HepG2 (cell line): ENCODE results near the gene HLA-DOA. TPM values are rescaled to one million over a fixed set of nuclear protein-coding genes. Genes with fewer than 3 reads are reported as not detected.

Experiments
- ARNT ChIP-seq: fragments of 450-650 bp; IDR thresholded peaks from 2 replicates; pipeline ENCODE4 v1.6.1; 2017
- CBX2 ChIP-seq, 2 experiments: fragments of 200-600 bp in 1 of 2; sonication (generic); formaldehyde crosslinking in 1 of 2; IDR thresholded peaks; 2 replicates each; pipeline versions ENCODE4 v1.7.0 to v1.8.1; 2018 to 2022; ENCODE audit warnings: low read depth in 2 of 2, low read length in 1 of 2, mild to moderate bottlenecking in 1 of 2, missing genetic modification reagents in 1 of 2
- HES4 ChIP-seq: sonication (generic); formaldehyde crosslinking; IDR thresholded peaks from 2 replicates; pipeline ENCODE4 v1.9.0; 2021; ENCODE audit warnings: mild to moderate bottlenecking, missing genetic modification reagents, borderline replicate concordance
- HOXA9 ChIP-seq: sonication (generic); formaldehyde crosslinking; IDR thresholded peaks from 2 replicates; pipeline ENCODE4 v1.8.1; 2022; ENCODE audit warnings: missing genetic modification reagents, mild to moderate bottlenecking, moderate library complexity, borderline replicate concordance
- ISL2 ChIP-seq: sonication (generic); formaldehyde crosslinking; IDR thresholded peaks from 2 replicates; pipeline ENCODE4 v1.5.0; 2020; ENCODE audit warnings: missing genetic modification reagents
- MED13 ChIP-seq: sonication (generic); formaldehyde crosslinking; IDR thresholded peaks from 2 replicates; pipeline ENCODE4 v1.5.0; 2020; ENCODE audit warnings: missing genetic modification reagents
- MED8 ChIP-seq: sonication (generic); formaldehyde crosslinking; IDR thresholded peaks from 2 replicates; pipeline ENCODE4 v1.8.1; 2023; ENCODE audit warnings: mild to moderate bottlenecking, missing genetic modification reagents; ENCODE audit not compliant: insufficient replicate concordance
- NRL ChIP-seq: sonication (generic); formaldehyde crosslinking; IDR thresholded peaks from 2 replicates; pipeline ENCODE4 v1.5.0; 2020; ENCODE audit warnings: missing genetic modification reagents, mild to moderate bottlenecking, moderate library complexity, borderline replicate concordance
- PHB2 ChIP-seq: fragments of 450-650 bp; IDR thresholded peaks from 2 replicates; pipeline ENCODE4 v1.6.1; 2018; ENCODE audit not compliant: partially characterized antibody
- SETDB1 ChIP-seq: sonication (generic); formaldehyde crosslinking; IDR thresholded peaks from 2 replicates; pipeline ENCODE4 v1.5.1; 2020; ENCODE audit warnings: missing genetic modification reagents, mild to moderate bottlenecking, borderline replicate concordance
- SOX5 ChIP-seq: IDR thresholded peaks from 2 replicates; pipeline ENCODE4 v1.6.1; 2016; ENCODE audit warnings: borderline replicate concordance
- SOX6 ChIP-seq, 2 experiments: fragments of 450-650 bp in 1 of 2; sonication (generic) in 1 of 2; formaldehyde crosslinking in 1 of 2; IDR thresholded peaks; 2 replicates each; pipeline versions ENCODE4 v1.4.0 to v1.6.1; 2017 to 2020; ENCODE audit warnings: antibody characterized with exemption in 1 of 2, mild to moderate bottlenecking in 1 of 2, missing genetic modification reagents in 1 of 2
- TEAD2 ChIP-seq: sonication (generic); formaldehyde crosslinking; IDR thresholded peaks from 2 replicates; pipeline ENCODE4 v1.9.0; 2021; ENCODE audit warnings: missing genetic modification reagents
- TSC22D2 ChIP-seq: sonication (generic); formaldehyde crosslinking; IDR thresholded peaks from 2 replicates; pipeline ENCODE4 v1.5.1; 2020; ENCODE audit warnings: missing genetic modification reagents, mild to moderate bottlenecking, borderline replicate concordance
- YEATS2 ChIP-seq: sonication (generic); formaldehyde crosslinking; IDR thresholded peaks from 2 replicates; pipeline ENCODE4 v1.4.0; 2020; ENCODE audit warnings: missing genetic modification reagents, borderline replicate concordance
- ZFAT ChIP-seq: sonication (generic); formaldehyde crosslinking; conservative IDR thresholded peaks from 2 replicates; pipeline ENCODE4 v1.8.1; 2023; ENCODE audit warnings: missing genetic modification reagents, inconsistent platforms
- ZNF17 ChIP-seq: sonication (generic); formaldehyde crosslinking; IDR thresholded peaks from 2 replicates; pipeline ENCODE4 v1.5.0; 2020; ENCODE audit warnings: mild to moderate bottlenecking, missing genetic modification reagents
- ZNF260 ChIP-seq: sonication (generic); formaldehyde crosslinking; IDR thresholded peaks from 2 replicates; pipeline ENCODE4 v1.4.0; 2020; ENCODE audit warnings: missing genetic modification reagents, low read depth, mild to moderate bottlenecking, borderline replicate concordance
- ZNF296 ChIP-seq: sonication (generic); formaldehyde crosslinking; conservative IDR thresholded peaks from 2 replicates; pipeline ENCODE4 v1.5.0; 2020; ENCODE audit warnings: mild to moderate bottlenecking, missing genetic modification reagents
- ZNF569 ChIP-seq: sonication (generic); formaldehyde crosslinking; IDR thresholded peaks from 2 replicates; pipeline ENCODE4 v1.5.0; 2020; ENCODE audit warnings: mild to moderate bottlenecking, missing genetic modification reagents, moderate library complexity, borderline replicate concordance
- ZNF772 ChIP-seq: sonication (generic); formaldehyde crosslinking; IDR thresholded peaks from 2 replicates; pipeline ENCODE4 v1.5.0; 2020; ENCODE audit warnings: mild to moderate bottlenecking, missing genetic modification reagents
- polyA plus RNA-seq, 8 experiments: library from polyadenylated mRNA; depleted of rRNA in 3 of 8; stranded (reverse) in 7 of 8; unstranded in 1 of 8; fragments of >200 nt; fragmentation: Illumina TruSeq in 4 of 8; extraction: Trizol in 4 of 8; gene quantifications; 2 replicates each; pipeline versions ENCODE4 v1.2.1 to v1.2.3, GENCODE V29; 2011 to 2016; ENCODE audit warnings: low read depth in 4 of 8, missing spikeins in 1 of 8, mixed read lengths in 1 of 8; ENCODE audit not compliant: insufficient read depth in 1 of 8
- total RNA-seq, 5 experiments: library from RNA; depleted of rRNA; stranded (reverse); fragments of >200 nt; fragmentation: Illumina TruSeq; extraction: Trizol; gene quantifications; 2 replicates each; pipeline ENCODE4 v1.2.3, GENCODE V29; 2016; ENCODE audit warnings: low read depth in 1 of 5
- TF ChIP-seq, protein P1 (sequence below): sonication (generic); formaldehyde crosslinking; IDR thresholded peaks from 2 replicates; pipeline ENCODE4 v1.5.1; 2020; ENCODE audit warnings: missing genetic modification reagents, mild to moderate bottlenecking, borderline replicate concordance
- TF ChIP-seq, protein P2 (sequence below): sonication (generic); formaldehyde crosslinking; IDR thresholded peaks from 2 replicates; pipeline ENCODE4 v1.5.0; 2020; ENCODE audit warnings: missing genetic modification reagents, mild to moderate bottlenecking, borderline replicate concordance
- TF ChIP-seq, protein P3 (sequence below): IDR thresholded peaks from 2 replicates; pipeline ENCODE4 v1.6.1; 2016; ENCODE audit warnings: missing compliant biosample characterization, missing genetic modification reagents, borderline replicate concordance

Gene HLA-DOA
- total and polyA plus RNA-seq, 2 of the 13 experiments (the other 11 are each of a cell fraction or from before 2014, with no cell fraction given) = 0.03 to 0.09 TPM

DNA sequence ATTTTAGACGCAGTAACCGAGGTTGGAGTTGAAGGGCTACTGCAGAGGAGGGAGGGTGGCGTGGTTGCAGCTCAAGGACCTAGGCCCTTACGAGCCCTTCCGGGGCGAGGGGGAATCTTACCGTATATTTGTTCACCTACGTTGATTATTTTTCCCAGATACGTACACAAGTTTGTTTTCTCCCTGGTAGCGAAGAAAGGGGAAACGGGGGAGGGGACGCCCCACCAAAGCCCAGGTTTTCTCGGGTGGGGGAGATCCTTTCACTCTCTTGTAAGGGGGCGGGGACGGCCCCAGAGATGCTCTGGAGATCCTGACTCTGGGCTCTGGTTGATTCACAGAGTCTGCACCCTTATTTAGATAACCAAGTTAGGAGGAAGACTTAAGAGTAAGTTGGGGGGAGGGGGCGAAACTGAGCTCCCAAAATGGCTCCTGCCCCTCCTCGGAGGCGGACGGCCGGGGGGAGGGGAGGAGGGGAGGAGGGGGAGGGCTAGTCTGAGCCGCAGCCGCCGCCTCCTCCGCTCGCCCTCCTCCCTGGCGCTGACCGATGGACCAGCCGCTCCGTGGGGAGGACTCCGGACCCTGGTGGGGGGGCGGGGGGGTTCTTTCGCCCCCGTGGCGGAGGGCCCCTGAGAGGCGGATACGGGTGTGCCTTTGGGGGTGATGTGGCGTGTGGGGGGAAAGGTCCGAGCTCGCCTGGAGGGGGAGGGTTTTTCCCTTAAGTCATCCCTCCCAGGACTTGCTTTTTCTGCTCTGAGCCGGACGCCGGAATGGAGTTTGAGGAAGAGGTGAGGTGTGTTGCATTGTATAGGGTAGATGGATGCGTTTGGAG is 38.8 kb downstream of the HLA-DOA start (continued):
- TF ChIP-seq, protein P1, sequence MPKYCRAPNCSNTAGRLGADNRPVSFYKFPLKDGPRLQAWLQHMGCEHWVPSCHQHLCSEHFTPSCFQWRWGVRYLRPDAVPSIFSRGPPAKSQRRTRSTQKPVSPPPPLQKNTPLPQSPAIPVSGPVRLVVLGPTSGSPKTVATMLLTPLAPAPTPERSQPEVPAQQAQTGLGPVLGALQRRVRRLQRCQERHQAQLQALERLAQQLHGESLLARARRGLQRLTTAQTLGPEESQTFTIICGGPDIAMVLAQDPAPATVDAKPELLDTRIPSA (CRISPR knock-in tag) = no peak
- TF ChIP-seq ISL2 (CRISPR knock-in tag) (no peak), TEAD2 (CRISPR knock-in tag) (no peak), MED13 (CRISPR knock-in tag) (peak; percentile 4; the same call in 1 of the 2 replicates), TSC22D2 (CRISPR knock-in tag) (no peak), ZNF296 (CRISPR knock-in tag) (no peak), NRL (CRISPR knock-in tag) (no peak), SETDB1 (CRISPR knock-in tag) (no peak), HOXA9 (CRISPR knock-in tag) (no peak), MED8 (CRISPR knock-in tag) (peak; percentile 15), CBX2 (IDR thresholded peaks at IDR 0.05; ENCODE audit: low read depth, low read length) (no peak), CBX2 (CRISPR knock-in tag; IDR thresholded peaks at IDR 0.05; ENCODE audit: low read depth) (peak; percentile 56; the same call in 1 of the 2 replicates), PHB2 (no peak), ZNF260 (no peak), ZNF17 (CRISPR knock-in tag) (0 out of 2 replicates have a peak, but pooled peaks have one; percentile 17), HES4 (CRISPR knock-in tag) (0 out of 2 replicates have a peak, but pooled peaks have one; percentile 46), ZFAT (no peak; the same call in 1 of the 2 replicates), ZNF569 (CRISPR knock-in tag) (no peak), ARNT (no peak), SOX5 (CRISPR knock-in tag) (no peak), ZNF772 (CRISPR knock-in tag) (no peak), SOX6 (IDR thresholded peaks at IDR 0.05) (no peak), SOX6 (CRISPR knock-in tag; IDR thresholded peaks at IDR 0.05) (no peak), YEATS2 (no peak)
- TF ChIP-seq, protein P2, sequence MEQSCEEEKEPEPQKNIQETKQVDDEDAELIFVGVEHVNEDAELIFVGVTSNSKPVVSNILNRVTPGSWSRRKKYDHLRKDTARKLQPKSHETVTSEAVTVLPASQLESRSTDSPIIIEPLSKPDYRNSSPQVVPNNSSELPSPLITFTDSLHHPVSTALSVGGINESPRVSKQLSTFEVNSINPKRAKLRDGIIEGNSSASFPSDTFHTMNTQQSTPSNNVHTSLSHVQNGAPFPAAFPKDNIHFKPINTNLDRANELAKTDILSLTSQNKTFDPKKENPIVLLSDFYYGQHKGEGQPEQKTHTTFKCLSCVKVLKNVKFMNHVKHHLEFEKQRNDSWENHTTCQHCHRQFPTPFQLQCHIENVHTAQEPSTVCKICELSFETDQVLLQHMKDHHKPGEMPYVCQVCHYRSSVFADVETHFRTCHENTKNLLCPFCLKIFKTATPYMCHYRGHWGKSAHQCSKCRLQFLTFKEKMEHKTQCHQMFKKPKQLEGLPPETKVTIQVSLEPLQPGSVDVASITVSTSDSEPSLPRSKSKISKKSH (CRISPR knock-in tag) = no peak
- TF ChIP-seq, protein P3, sequence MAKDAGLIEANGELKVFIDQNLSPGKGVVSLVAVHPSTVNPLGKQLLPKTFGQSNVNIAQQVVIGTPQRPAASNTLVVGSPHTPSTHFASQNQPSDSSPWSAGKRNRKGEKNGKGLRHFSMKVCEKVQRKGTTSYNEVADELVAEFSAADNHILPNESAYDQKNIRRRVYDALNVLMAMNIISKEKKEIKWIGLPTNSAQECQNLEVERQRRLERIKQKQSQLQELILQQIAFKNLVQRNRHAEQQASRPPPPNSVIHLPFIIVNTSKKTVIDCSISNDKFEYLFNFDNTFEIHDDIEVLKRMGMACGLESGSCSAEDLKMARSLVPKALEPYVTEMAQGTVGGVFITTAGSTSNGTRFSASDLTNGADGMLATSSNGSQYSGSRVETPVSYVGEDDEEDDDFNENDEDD (CRISPR knock-in tag) = no peak
